ENCODE results near the gene FRMD1. TPM values are rescaled to one million over a fixed set of nuclear protein-coding genes. Genes with fewer than 3 reads are reported as not detected.

The FRMD1 gene
- total RNA-seq, 4 donors from 2014 or later: 0.13 TPM; not detected in 3

- H3K4me1 ChIP-seq: no peaks in the 10 kb centered on the region
- no peak overlapping the region for H3K4me3 ChIP-seq (replicated peaks in 1 of 3)
- no peaks in the 10 kb centered on the region for H3K9me3 ChIP-seq
- intact Hi-C loops (cut with DNase I): no loop called here
- H3K27ac ChIP-seq: no peak overlapping the region
- no peaks in the 10 kb centered on the region for H3K36me3 ChIP-seq
- WGBS, 2 donors: 89 to 96% methylated on average over 18 of the region's 18 CpGs
- H3K27me3 ChIP-seq: no peaks in the 10 kb centered on the region
- TF ChIP-seq POLR2A (IDR thresholded peaks at IDR 0.05) (no peak), CTCF (IDR thresholded peaks at IDR 0.05) (no peak)
- no peak for DNase-seq
These were observed 62.8 kb downstream of the FRMD1 start for GRCh38 chr6:168016176-168016620.

GRCh38 chr6:168015482-168016175, 63.4 kb downstream of the FRMD1 start:
- DNase-seq: no peak
- no peaks in the 10 kb centered on the region for H3K27me3 ChIP-seq
- H3K36me3 ChIP-seq: no peaks in the 10 kb centered on the region
- H3K4me1 ChIP-seq: no peaks in the 10 kb centered on the region
- no peaks in the 10 kb centered on the region for H3K9me3 ChIP-seq
- intact Hi-C loops (cut with DNase I): no loop called here
- 78 to 80% methylated on average over 14 of the region's 14 CpGs for WGBS, 2 donors
- no peak for TF ChIP-seq POLR2A (IDR thresholded peaks at IDR 0.05)
- no peak for TF ChIP-seq CTCF (IDR thresholded peaks at IDR 0.05)
- H3K4me3 ChIP-seq (replicated peaks in 1 of 3): no peak overlapping the region
- H3K27ac ChIP-seq: no peak overlapping the region

DNA sequence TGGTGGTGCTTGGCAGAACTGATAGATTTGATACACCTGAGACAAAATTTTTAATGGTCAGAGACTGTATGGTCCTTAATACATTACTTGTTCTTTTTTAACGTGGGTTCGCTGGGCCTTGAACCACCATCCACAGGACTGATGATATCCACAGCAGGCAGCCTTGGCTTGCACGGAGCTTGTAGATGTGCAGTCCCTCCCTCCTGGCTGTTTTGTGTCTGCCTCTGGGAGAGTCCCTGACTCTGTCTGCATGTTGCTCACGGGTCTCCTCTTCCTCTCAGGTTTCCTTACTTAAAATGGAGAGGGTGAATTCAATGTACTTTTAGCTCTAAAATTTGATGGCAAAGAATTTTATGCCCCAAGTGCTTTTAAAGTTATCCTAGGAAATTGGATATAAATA, 64.0 kb downstream of the FRMD1 start:
- Histone ChIP-seq H3K4me3 (replicated peaks in 1 of 3) (no peak overlapping the region), H3K36me3 (no peaks in the 10 kb centered on the region), H3K27me3 (no peaks in the 10 kb centered on the region), H3K27ac (no peak overlapping the region), H3K4me1 (no peaks in the 10 kb centered on the region), H3K9me3 (no peaks in the 10 kb centered on the region)
- WGBS, 2 donors: 81 to 82% methylated on average over 4 of the region's 4 CpGs
- intact Hi-C loops (cut with DNase I): no loop called here
- no peak for DNase-seq
- TF ChIP-seq CTCF (IDR thresholded peaks at IDR 0.05): no peak
- TF ChIP-seq POLR2A (IDR thresholded peaks at IDR 0.05): no peak

DNA sequence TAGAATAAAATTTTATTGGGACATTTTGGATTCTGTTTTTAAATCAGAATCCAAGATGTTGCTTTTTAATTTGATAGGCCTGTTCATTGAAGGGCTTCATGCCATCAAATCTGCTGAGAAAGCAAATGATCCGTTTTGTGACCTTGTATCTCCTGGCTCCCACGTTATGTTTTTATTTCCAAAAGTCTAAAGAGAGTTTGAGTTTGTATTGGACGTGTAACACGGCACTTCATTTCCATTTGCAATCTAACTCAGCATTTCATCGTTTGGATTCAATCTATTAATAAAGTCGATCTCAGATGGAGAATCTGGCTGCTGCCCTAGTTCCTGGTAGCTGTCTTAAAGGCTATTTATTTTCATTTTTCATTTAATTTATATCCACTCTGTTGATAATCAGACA, 64.6 kb downstream of the FRMD1 start:
- Histone ChIP-seq H3K36me3 (no peaks in the 10 kb centered on the region), H3K4me3 (replicated peaks in 1 of 3) (no peak overlapping the region), H3K27me3 (no peaks in the 10 kb centered on the region), H3K4me1 (no peaks in the 10 kb centered on the region), H3K27ac (no peak overlapping the region), H3K9me3 (no peaks in the 10 kb centered on the region)
- intact Hi-C loops (cut with DNase I): no loop called here
- no peak for DNase-seq
- 37 to 44% methylated on average over 6 of the region's 6 CpGs for WGBS, 2 donors
- no peak for TF ChIP-seq POLR2A (IDR thresholded peaks at IDR 0.05)
- TF ChIP-seq CTCF (IDR thresholded peaks at IDR 0.05): no peak

DNA sequence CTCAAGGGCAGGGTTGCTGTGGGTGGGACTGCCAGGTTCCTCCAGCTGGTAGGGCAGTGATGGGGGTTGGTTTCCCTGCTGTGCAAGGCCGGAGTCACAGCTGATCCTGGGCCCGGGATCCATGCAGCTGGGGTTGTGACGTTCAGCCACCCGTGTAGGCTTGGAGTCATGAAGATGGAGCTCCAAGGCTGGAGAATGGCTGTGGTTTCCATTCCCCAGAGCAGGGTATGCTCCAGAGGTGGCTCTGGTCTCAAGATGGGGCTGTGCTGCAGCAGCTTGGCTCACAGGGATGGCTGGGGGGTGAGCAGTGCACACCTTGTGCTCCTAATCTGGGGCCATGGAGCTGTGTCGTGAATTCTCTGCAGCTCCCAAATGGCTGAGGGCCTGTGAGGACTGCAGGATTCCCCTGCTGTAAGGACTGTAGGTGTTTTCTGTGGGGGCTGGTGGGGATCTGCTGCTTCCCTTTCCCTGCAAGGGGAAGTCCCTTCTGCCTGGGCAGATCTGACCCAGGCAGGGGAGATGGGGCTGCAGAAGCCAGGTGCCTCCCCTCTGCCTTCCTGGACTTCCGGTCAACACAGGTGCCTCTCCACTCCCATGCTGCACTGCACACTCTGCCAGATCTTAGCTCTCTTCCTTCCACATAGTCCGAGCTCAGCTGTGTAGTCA, 65.6 kb downstream of the FRMD1 start:
- 83 to 87% methylated on average over 2 to 7 of the region's 7 CpGs for WGBS, 2 donors
- H3K27me3 ChIP-seq: no peaks in the 10 kb centered on the region
- intact Hi-C loops (cut with DNase I): no loop called here

More for the DNA sequence above, 65.6 kb downstream of the FRMD1 start:
- DNase-seq: no peak
- H3K4me1 ChIP-seq: no peaks in the 10 kb centered on the region
- no peak overlapping the region for H3K27ac ChIP-seq
- TF ChIP-seq CTCF (IDR thresholded peaks at IDR 0.05): no peak
- no peak for TF ChIP-seq POLR2A (IDR thresholded peaks at IDR 0.05)
- H3K9me3 ChIP-seq: no peaks in the 10 kb centered on the region
- no peaks in the 10 kb centered on the region for H3K36me3 ChIP-seq
- H3K4me3 ChIP-seq (replicated peaks in 1 of 3): no peak overlapping the region
